Neutrophil (primary cell): ENCODE results near the gene CFAP54.

Experiments
- H3K27ac ChIP-seq: fragments of 200-600 bp; sonication (generic); 2 replicates; pipeline ENCODE4 v1.5.1; 2016; ENCODE audit warnings: mild to moderate bottlenecking, moderate library complexity
- H3K27me3 ChIP-seq: fragments of 200-600 bp; sonication (generic); 2 replicates; pipeline ENCODE4 v1.6.0; 2016; ENCODE audit warnings: mild to moderate bottlenecking
- H3K36me3 ChIP-seq: fragments of 200-600 bp; sonication (generic); 2 replicates; pipeline ENCODE4 v1.5.1; 2017
- H3K4me1 ChIP-seq, 2 experiments: fragments of 200-600 bp in 1 of 2; sonication (generic) in 1 of 2; 1 replicate in 1 of 2; 2 replicates in 1 of 2; pipeline versions ENCODE4 v1.5.1 to v1.6.1; 2013 to 2016; ENCODE audit warnings: low read depth in 1 of 2, low read length in 1 of 2, mild to moderate bottlenecking in 1 of 2, moderate library complexity in 1 of 2; ENCODE audit not compliant: control insufficient read depth in 1 of 2, insufficient read depth in 1 of 2
- H3K4me3 ChIP-seq, 2 experiments: fragments of 200-600 bp in 1 of 2; sonication (generic) in 1 of 2; 1 replicate in 1 of 2; 2 replicates in 1 of 2; pipeline ENCODE4 v1.5.1; 2013 to 2016; ENCODE audit warnings: low read depth in 1 of 2, low read length in 1 of 2, mild to moderate bottlenecking in 1 of 2, moderate library complexity in 1 of 2
- H3K9me3 ChIP-seq: fragments of 200-600 bp; sonication (generic); 2 replicates; pipeline ENCODE4 v1.5.1; 2016
- CTCF ChIP-seq: fragments of 200-600 bp; sonication (generic); IDR thresholded peaks from 2 replicates; pipeline ENCODE4 v1.5.1; 2016; ENCODE audit warnings: antibody characterized with exemption

CFAP54 gene

GRCh38 chr12:96806272-96806671, 316.9 kb downstream of the CFAP54 start:
- Histone ChIP-seq H3K4me1 (no peaks in the 10 kb centered on the region), H3K27ac (no peak overlapping the region), H3K4me3 (no peak overlapping the region), H3K36me3 (no peaks in the 10 kb centered on the region), H3K27me3 (no peaks in the 10 kb centered on the region), H3K9me3 (no peaks in the 10 kb centered on the region)
- TF ChIP-seq CTCF: no peak

GRCh38 chr12:96807741-96808140, 318.4 kb downstream of the CFAP54 start:
- no peak overlapping the region for H3K27ac ChIP-seq
- no peaks in the 10 kb centered on the region for H3K9me3 ChIP-seq
- no peaks in the 10 kb centered on the region for H3K4me1 ChIP-seq
- no peaks in the 10 kb centered on the region for H3K36me3 ChIP-seq
- no peak overlapping the region for H3K4me3 ChIP-seq
- TF ChIP-seq CTCF: no peak
- no peaks in the 10 kb centered on the region for H3K27me3 ChIP-seq

- Histone ChIP-seq H3K27ac (no peak overlapping the region), H3K9me3 (no peaks in the 10 kb centered on the region), H3K36me3 (no peaks in the 10 kb centered on the region), H3K4me1 (no peaks in the 10 kb centered on the region), H3K4me3 (no peak overlapping the region), H3K27me3 (no peaks in the 10 kb centered on the region)
- TF ChIP-seq CTCF: no peak
These were observed 319.2 kb downstream of the CFAP54 start for GRCh38 chr12:96808587-96808986.

- no peak for TF ChIP-seq CTCF
- H3K27me3 ChIP-seq: no peaks in the 10 kb centered on the region
These were observed 320.1 kb downstream of the CFAP54 start for GRCh38 chr12:96809522-96809921.

GRCh38 chr12:96810057-96810456, 320.7 kb downstream of the CFAP54 start:
- Histone ChIP-seq H3K27me3 (no peaks in the 10 kb centered on the region), H3K4me1 (no peaks in the 10 kb centered on the region), H3K27ac (no peak overlapping the region), H3K4me3 (no peak overlapping the region), H3K9me3 (no peaks in the 10 kb centered on the region), H3K36me3 (no peaks in the 10 kb centered on the region)
- no peak for TF ChIP-seq CTCF

More at GRCh38 chr12:96809522-96809921, 320.1 kb downstream of the CFAP54 start:
- Histone ChIP-seq H3K4me3 (no peak overlapping the region), H3K27ac (no peak overlapping the region), H3K36me3 (no peaks in the 10 kb centered on the region), H3K4me1 (no peaks in the 10 kb centered on the region), H3K9me3 (no peaks in the 10 kb centered on the region)

- no peaks in the 10 kb centered on the region for H3K9me3 ChIP-seq
- H3K4me1 ChIP-seq: no peaks in the 10 kb centered on the region
- TF ChIP-seq CTCF: no peak
- no peaks in the 10 kb centered on the region for H3K27me3 ChIP-seq
- H3K27ac ChIP-seq: no peak overlapping the region
- no peaks in the 10 kb centered on the region for H3K36me3 ChIP-seq
- H3K4me3 ChIP-seq: no peak overlapping the region
These were observed 321.1 kb downstream of the CFAP54 start for GRCh38 chr12:96810477-96810876.
